HepG2 (cell line): ENCODE measurements around the gene CIART. TPM values are rescaled to one million over a fixed set of nuclear protein-coding genes. Genes with fewer than 3 reads are reported as not detected.

Experiments
- GABPB1 ChIP-seq: IDR thresholded peaks from 2 replicates; pipeline ENCODE4 v1.6.1; 2016; ENCODE audit warnings: mild to moderate bottlenecking, missing genetic modification reagents, moderate library complexity, missing compliant biosample characterization
- HCFC1 ChIP-seq: fragments of 150-350 bp; IDR thresholded peaks from 2 replicates; pipeline ENCODE4 v1.6.1; 2014; ENCODE audit warnings: low read depth, low read length
- MIER2 ChIP-seq: IDR thresholded peaks from 2 replicates; pipeline ENCODE4 v1.6.1; 2016; ENCODE audit warnings: missing biosample characterization, missing genetic modification reagents
- NR2F1 ChIP-seq, 2 experiments: fragments of 450-650 bp in 1 of 2; formaldehyde crosslinking in 1 of 2; IDR thresholded peaks; 2 replicates each; pipeline versions ENCODE4 v1.5.0 to v1.6.1; 2016 to 2020; ENCODE audit warnings: mild to moderate bottlenecking in 1 of 2, missing compliant biosample characterization in 1 of 2, missing genetic modification reagents in 1 of 2, moderate library complexity in 1 of 2
- PHF20 ChIP-seq: sonication (generic); formaldehyde crosslinking; IDR thresholded peaks from 2 replicates; pipeline ENCODE4 v1.5.0; 2020; ENCODE audit warnings: mild to moderate bottlenecking, missing genetic modification reagents
- RARA ChIP-seq: IDR thresholded peaks from 2 replicates; pipeline ENCODE4 v1.6.1; 2016; ENCODE audit warnings: missing genetic modification reagents, missing compliant biosample characterization
- SRY ChIP-seq: sonication (generic); formaldehyde crosslinking; IDR thresholded peaks from 2 replicates; pipeline ENCODE4 v1.8.0; 2022; ENCODE audit warnings: mild to moderate bottlenecking, missing genetic modification reagents
- TOPORS ChIP-seq: sonication (generic); formaldehyde crosslinking; IDR thresholded peaks from 2 replicates; pipeline ENCODE4 v1.8.0; 2023; ENCODE audit warnings: mild to moderate bottlenecking, missing genetic modification reagents
- ZNF30 ChIP-seq: sonication (generic); formaldehyde crosslinking; IDR thresholded peaks from 2 replicates; pipeline ENCODE4 v1.5.0; 2020; ENCODE audit warnings: mild to moderate bottlenecking, missing genetic modification reagents
- ZNF432 ChIP-seq: sonication (generic); formaldehyde crosslinking; IDR thresholded peaks from 2 replicates; pipeline ENCODE4 v1.5.0; 2020; ENCODE audit warnings: missing genetic modification reagents, mild to moderate bottlenecking, borderline replicate concordance
- ZNF646 ChIP-seq: sonication (generic); formaldehyde crosslinking; IDR thresholded peaks from 2 replicates; pipeline ENCODE4 v1.9.0; 2021; ENCODE audit warnings: mild to moderate bottlenecking, missing genetic modification reagents
- ZNF660 ChIP-seq: sonication (generic); formaldehyde crosslinking; IDR thresholded peaks from 2 replicates; pipeline ENCODE4 v1.5.1; 2020; ENCODE audit warnings: mild to moderate bottlenecking, low read depth, missing genetic modification reagents, borderline replicate concordance
- ZNF710 ChIP-seq: sonication (generic); formaldehyde crosslinking; IDR thresholded peaks from 2 replicates; pipeline ENCODE4 v1.5.0; 2020; ENCODE audit warnings: mild to moderate bottlenecking, missing genetic modification reagents, borderline replicate concordance
- ZNF768 ChIP-seq: sonication (generic); formaldehyde crosslinking; IDR thresholded peaks from 2 replicates; pipeline ENCODE4 v1.4.0; 2020; ENCODE audit warnings: missing genetic modification reagents
- ZNF784 ChIP-seq: sonication (generic); formaldehyde crosslinking; IDR thresholded peaks from 2 replicates; pipeline ENCODE4 v1.5.1; 2020; ENCODE audit warnings: missing genetic modification reagents, mild to moderate bottlenecking, borderline replicate concordance
- polyA plus RNA-seq, 8 experiments: library from polyadenylated mRNA; depleted of rRNA in 3 of 8; stranded (reverse) in 7 of 8; unstranded in 1 of 8; fragments of >200 nt; fragmentation: Illumina TruSeq in 4 of 8; extraction: Trizol in 4 of 8; gene quantifications; 2 replicates each; pipeline versions ENCODE4 v1.2.1 to v1.2.3, GENCODE V29; 2011 to 2016; ENCODE audit warnings: low read depth in 4 of 8, missing spikeins in 1 of 8, mixed read lengths in 1 of 8; ENCODE audit not compliant: insufficient read depth in 1 of 8
- total RNA-seq, 5 experiments: library from RNA; depleted of rRNA; stranded (reverse); fragments of >200 nt; fragmentation: Illumina TruSeq; extraction: Trizol; gene quantifications; 2 replicates each; pipeline ENCODE4 v1.2.3, GENCODE V29; 2016; ENCODE audit warnings: low read depth in 1 of 5

The CIART gene
- total and polyA plus RNA-seq, 2 of the 13 experiments (the other 11 are each of a cell fraction or from before 2014, with no cell fraction given) = 0.58 TPM; not detected in 1

- no peak for TF ChIP-seq ZNF710 (CRISPR knock-in tag)
- TF ChIP-seq RARA (CRISPR knock-in tag) = no peak
- TF ChIP-seq GABPB1 (CRISPR knock-in tag) = no peak
- no peak for TF ChIP-seq PHF20 (CRISPR knock-in tag)
- TF ChIP-seq ZNF432 = no peak
- TF ChIP-seq ZNF30 (CRISPR knock-in tag) = no peak
- no peak for TF ChIP-seq MIER2 (CRISPR knock-in tag)
- no peak for TF ChIP-seq ZNF660
- TF ChIP-seq ZNF646 (CRISPR knock-in tag) = no peak
- no peak for TF ChIP-seq ZNF784 (CRISPR knock-in tag)
- no peak for TF ChIP-seq TOPORS (CRISPR knock-in tag)
- no peak for TF ChIP-seq ZNF768 (CRISPR knock-in tag)
- TF ChIP-seq HCFC1 = no peak
- TF ChIP-seq NR2F1 (CRISPR knock-in tag; IDR thresholded peaks at IDR 0.05) = no peak
- TF ChIP-seq SRY = no peak
- TF ChIP-seq, all 625 proteins: peak for 12
Observed at GRCh38 chr1:150235294-150235851, 47.0 kb upstream of the CIART start (continued).
